ENCODE measurements around the gene TXNDC11.

The TXNDC11 gene

GRCh38 chr16:11681976-11682654 is 60.5 kb downstream of the TXNDC11 start:
- DNase-seq (ENCODE audit: low read depth, low spot score) = no peak
- no peak overlapping the region for H3K4me3 ChIP-seq (ENCODE audit: low read length)

- no peak overlapping the region for H3K4me3 ChIP-seq (ENCODE audit: low read length)
- no peak for DNase-seq (ENCODE audit: low read depth, low spot score)
Measured at GRCh38 chr16:11681556-11681955, 61.1 kb downstream of the TXNDC11 start.

GRCh38 chr16:11679941-11680911 is 62.4 kb downstream of the TXNDC11 start:
- no peak overlapping the region for H3K4me3 ChIP-seq (ENCODE audit: low read length)
- DNase-seq (ENCODE audit: low read depth, low spot score) = no peak

- no peak overlapping the region for H3K4me3 ChIP-seq (ENCODE audit: low read length)
- no peak for DNase-seq (ENCODE audit: low read depth, low spot score)
Measured at GRCh38 chr16:11679250-11679649, 63.4 kb downstream of the TXNDC11 start.

GRCh38 chr16:11677959-11678881 is 64.4 kb downstream of the TXNDC11 start:
- no peak for DNase-seq (ENCODE audit: low read depth, low spot score)
- no peak overlapping the region for H3K4me3 ChIP-seq (ENCODE audit: low read length)

GRCh38 chr16:11677451-11677951 is 65.2 kb downstream of the TXNDC11 start:
- no peak overlapping the region for H3K4me3 ChIP-seq (ENCODE audit: low read length)
- DNase-seq (ENCODE audit: low read depth, low spot score) = no peak

- no peak overlapping the region for H3K4me3 ChIP-seq (ENCODE audit: low read length)
- no peak for DNase-seq (ENCODE audit: low read depth, low spot score)
Measured at GRCh38 chr16:11676799-11677198, 65.9 kb downstream of the TXNDC11 start.

GRCh38 chr16:11675561-11676511 is 66.8 kb downstream of the TXNDC11 start:
- no peak overlapping the region for H3K4me3 ChIP-seq (ENCODE audit: low read length)
- DNase-seq (ENCODE audit: low read depth, low spot score) = no peak

GRCh38 chr16:11674818-11675560 is 67.7 kb downstream of the TXNDC11 start:
- H3K4me3 ChIP-seq (ENCODE audit: low read length) = no peak overlapping the region
- DNase-seq (ENCODE audit: low read depth, low spot score) = no peak

GRCh38 chr16:11674001-11674817 is 68.4 kb downstream of the TXNDC11 start:
- no peak for DNase-seq (ENCODE audit: low read depth, low spot score)
- H3K4me3 ChIP-seq (ENCODE audit: low read length) = no peak overlapping the region

GRCh38 chr16:11673091-11674000 is 69.3 kb downstream of the TXNDC11 start:
- no peak overlapping the region for H3K4me3 ChIP-seq (ENCODE audit: low read length)
- DNase-seq (ENCODE audit: low read depth, low spot score) = no peak

GRCh38 chr16:11672206-11673090 is 70.2 kb downstream of the TXNDC11 start:
- no peak overlapping the region for H3K4me3 ChIP-seq (ENCODE audit: low read length)
- no peak for DNase-seq (ENCODE audit: low read depth, low spot score)

- DNase-seq (ENCODE audit: low read depth, low spot score) = no peak
- H3K4me3 ChIP-seq (ENCODE audit: low read length) = no peak overlapping the region
Measured at GRCh38 chr16:11671676-11672075, 71.0 kb downstream of the TXNDC11 start.

- DNase-seq (ENCODE audit: low read depth, low spot score) = no peak
- H3K4me3 ChIP-seq (ENCODE audit: low read length) = no peak overlapping the region
Measured at GRCh38 chr16:11671271-11671670, 71.4 kb downstream of the TXNDC11 start.
